Activated naive CD4-positive, alpha-beta T cell treated with anti-CD3 and anti-CD28 coated beads, Interleukin-2, amount 50 U/mL, for 72 hours (primary cell): ENCODE results near the gene IMPA2. TPM values are rescaled to one million over a fixed set of nuclear protein-coding genes. Genes with fewer than 3 reads are reported as not detected.
"Not testable (repeated sequence)": the region's sequence is repeated elsewhere in the genome, so short reads cannot be mapped to it uniquely, and the experiment has no call there.

ENCODE experiments used
- ATAC-seq, 2 donors: fragments of 150-1000 bp; cut with Tn5 transposase; 2 replicates each; pipeline ENCODE4 v1.10.0; 2021; ENCODE audit warnings: mild to moderate bottlenecking in 2 of 2, moderate library complexity in 2 of 2
- DNase-seq, 2 donors: peaks; one replicate each; pipeline ENCODE4 v3.0.0; 2021 to 2022; ENCODE audit warnings: low spot score in 2 of 2
- H3K27ac Mint-ChIP-seq, 2 donors: one replicate each; pipeline ENCODE4 v1.8.0; 2022; ENCODE audit warnings: mild to moderate bottlenecking in 2 of 2, mixed read lengths in 2 of 2
- H3K36me3 Mint-ChIP-seq, 2 donors: one replicate each; pipeline ENCODE4 v1.8.0; 2022; ENCODE audit warnings: mixed read lengths in 2 of 2
- H3K9me3 Mint-ChIP-seq, 2 donors: one replicate each; pipeline ENCODE4 v1.8.0; 2022; ENCODE audit warnings: mixed read lengths in 2 of 2
- total RNA-seq, 2 donors: library from RNA; stranded (reverse); gene quantifications; one replicate each; pipeline ENCODE4 v1.2.3, GENCODE V29; 2022

IMPA2 gene
- total RNA-seq, 2 donors from 2014 or later, result 21.9 to 36.5 TPM

DNA sequence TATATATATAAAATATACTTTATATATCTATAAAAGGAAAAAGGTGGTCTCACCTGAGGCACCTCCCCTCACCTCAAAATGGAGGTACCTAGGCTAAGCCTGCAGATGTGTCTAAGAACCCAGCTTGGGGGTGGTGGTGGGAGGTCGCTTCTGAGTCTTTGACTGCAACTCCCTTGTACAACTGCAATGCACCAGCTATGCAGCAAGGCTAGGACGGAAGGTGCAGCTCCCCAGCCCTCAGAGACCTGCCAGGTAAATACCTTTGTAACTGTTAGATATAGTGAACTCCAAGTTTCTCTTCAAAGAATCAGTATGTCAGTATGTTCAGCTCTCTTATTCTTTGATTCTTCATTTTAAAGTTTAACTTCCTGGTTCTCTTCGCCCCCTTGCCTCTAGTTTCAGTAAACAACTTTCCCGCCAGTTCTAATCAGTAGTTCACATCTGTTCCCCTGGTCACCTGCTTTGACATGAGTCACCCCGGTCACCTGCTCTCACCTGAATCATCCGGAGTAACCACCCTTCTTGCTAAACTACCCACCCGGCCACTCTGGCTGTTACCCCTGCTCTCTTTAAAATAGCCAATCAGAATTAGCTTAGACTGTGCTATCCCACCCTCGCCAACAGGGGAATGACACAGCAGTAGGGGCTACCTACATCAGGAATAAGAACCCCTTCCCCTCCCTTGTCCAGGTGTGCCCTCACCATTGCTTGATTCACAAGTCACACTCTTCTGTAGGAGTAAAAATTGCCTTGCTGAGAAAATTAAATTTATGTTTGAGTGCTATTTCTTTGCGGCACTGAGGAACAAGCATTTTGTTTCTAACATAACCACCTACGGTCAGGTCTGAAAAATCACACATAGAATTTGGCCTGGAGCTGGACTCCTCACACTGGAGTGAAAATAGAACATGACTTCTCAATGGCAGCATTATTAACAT is 24.7 kb upstream of the IMPA2 start:
- H3K27ac Mint-ChIP-seq, result no peak overlapping the region
- ATAC-seq, result no peak

GRCh38 chr18:11957636-11958035 is 23.7 kb upstream of the IMPA2 start:
- peaks cover 9 to 15% of the 10 kb centered on the region in 2 donors for H3K9me3 Mint-ChIP-seq

More for the DNA sequence above, 24.7 kb upstream of the IMPA2 start:
- no peak for DNase-seq
- peaks cover 12 to 16% of the 10 kb centered on the region in 2 donors for H3K36me3 Mint-ChIP-seq
- H3K9me3 Mint-ChIP-seq, result peaks cover 9 to 15% of the 10 kb centered on the region in 2 donors

DNA sequence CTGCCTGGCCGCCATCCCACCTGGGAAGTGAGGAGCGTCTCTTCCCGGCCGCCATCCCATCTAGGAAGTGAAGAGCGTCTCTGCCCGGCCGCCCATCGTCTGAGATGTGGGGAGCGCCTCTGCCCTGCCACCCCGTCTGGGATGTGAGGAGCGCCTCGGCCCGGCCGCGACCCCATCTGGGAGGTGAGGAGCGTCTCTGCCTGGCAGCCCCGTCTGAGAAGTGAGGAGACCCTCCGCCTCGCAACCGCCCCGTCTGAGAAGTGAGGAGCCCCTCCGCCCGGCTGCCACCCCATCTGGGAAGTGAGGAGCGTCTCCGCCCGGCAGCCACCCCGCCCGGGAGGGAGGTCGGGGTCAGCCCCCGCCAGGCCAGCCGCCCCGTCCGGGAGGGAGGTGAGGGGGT is 21.7 kb upstream of the IMPA2 start:
- not testable (repeated sequence) for H3K27ac Mint-ChIP-seq, ATAC-seq, DNase-seq
- H3K36me3 Mint-ChIP-seq, result peaks cover 12 to 16% of the 10 kb centered on the region in 2 donors
- H3K9me3 Mint-ChIP-seq, result peaks cover 9 to 15% of the 10 kb centered on the region in 2 donors

More at GRCh38 chr18:11957636-11958035, 23.7 kb upstream of the IMPA2 start:
- Mint-ChIP-seq H3K36me3 (peaks cover 12 to 16% of the 10 kb centered on the region in 2 donors), H3K27ac (no peak overlapping the region)
- DNase-seq (no peak), ATAC-seq (no peak)

- DNase-seq (no peak), ATAC-seq (no peak)
- H3K9me3 Mint-ChIP-seq, result peaks cover 9 to 15% of the 10 kb centered on the region in 2 donors
- H3K27ac Mint-ChIP-seq, result no peak overlapping the region
- H3K36me3 Mint-ChIP-seq, result peaks cover 12 to 16% of the 10 kb centered on the region in 2 donors
Measured at GRCh38 chr18:11960743-11961380, 20.4 kb upstream of the IMPA2 start.

DNA sequence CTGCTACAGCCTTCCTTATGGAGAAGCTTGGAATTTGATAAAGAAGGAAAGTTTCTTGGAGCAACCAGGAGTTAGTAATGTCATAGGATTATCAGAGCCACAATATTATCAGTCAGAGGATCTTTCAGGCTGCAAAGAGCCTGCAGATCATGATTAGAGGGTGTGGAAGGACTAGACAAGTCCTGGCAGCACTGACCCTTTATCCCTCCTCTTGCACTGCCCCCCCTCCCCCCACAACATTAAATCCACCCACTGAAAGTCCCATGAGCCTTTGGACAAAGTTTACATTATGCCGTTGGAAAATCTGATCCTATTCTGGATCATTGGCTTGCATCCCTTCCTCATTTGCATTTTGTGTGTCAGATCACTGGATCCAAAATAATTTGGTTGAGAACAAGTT is 18.7 kb upstream of the IMPA2 start:
- ATAC-seq, result no peak
- peaks cover 3% of the 10 kb centered on the region in 2 donors for H3K36me3 Mint-ChIP-seq
- DNase-seq, result no peak
- peaks cover 2 to 4% of the 10 kb centered on the region in 2 donors for H3K9me3 Mint-ChIP-seq
- H3K27ac Mint-ChIP-seq, result no peak overlapping the region

GRCh38 chr18:11963991-11964484 is 17.3 kb upstream of the IMPA2 start:
- no peaks in the 10 kb centered on the region for H3K9me3 Mint-ChIP-seq
- no peak overlapping the region for H3K27ac Mint-ChIP-seq
- no peaks in the 10 kb centered on the region for H3K36me3 Mint-ChIP-seq
- ATAC-seq (no peak), DNase-seq (no peak)

GRCh38 chr18:11969904-11970835 is 11.1 kb upstream of the IMPA2 start:
- ATAC-seq (no peak), DNase-seq (no peak)
- Mint-ChIP-seq H3K27ac (no peak overlapping the region), H3K9me3 (no peaks in the 10 kb centered on the region), H3K36me3 (no peaks in the 10 kb centered on the region)

- DNase-seq, ATAC-seq, H3K9me3 Mint-ChIP-seq, H3K36me3 Mint-ChIP-seq, H3K27ac Mint-ChIP-seq: not testable (repeated sequence)
Measured at GRCh38 chr18:11970836-11971226, 10.5 kb upstream of the IMPA2 start.

DNA sequence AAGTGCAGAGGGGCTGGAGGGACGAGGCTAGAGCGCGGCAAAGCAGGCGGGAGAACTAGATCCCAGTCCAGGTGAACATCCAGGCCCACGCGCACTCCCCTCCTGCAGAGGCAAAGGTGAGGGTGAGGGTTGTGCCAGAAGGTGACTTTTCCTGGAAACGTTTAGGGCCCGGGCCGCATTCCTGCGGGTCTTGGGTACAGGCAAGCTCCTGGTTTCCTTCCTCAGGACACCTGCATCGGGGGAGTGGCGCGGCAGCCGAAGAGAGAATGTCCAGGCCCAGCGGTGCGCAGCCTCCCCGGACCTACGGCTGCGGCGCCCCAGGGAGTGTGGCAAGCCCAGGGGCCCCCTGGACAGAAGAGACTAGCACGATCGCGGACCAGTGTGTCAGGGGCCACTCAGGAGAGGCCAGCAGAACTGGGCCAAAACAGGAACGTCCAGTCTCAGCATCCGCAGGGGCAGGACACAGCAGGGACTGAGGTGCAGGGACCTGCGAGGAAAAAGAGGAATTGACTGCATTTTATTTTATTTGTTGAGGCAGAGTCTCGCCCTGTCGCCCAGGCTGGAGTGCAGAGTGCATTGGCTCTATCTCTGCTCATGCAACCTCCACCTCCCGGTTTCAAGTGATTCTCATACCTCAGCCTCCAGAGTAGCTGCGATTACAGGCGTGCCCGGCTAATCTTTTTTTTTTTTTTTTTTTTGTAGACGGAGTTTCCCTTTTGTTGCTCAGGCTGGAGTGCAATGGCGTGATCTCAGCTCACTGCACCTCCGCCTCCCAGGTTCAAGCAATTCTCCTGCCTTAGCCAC is 8.7 kb upstream of the IMPA2 start:
- H3K9me3 Mint-ChIP-seq, result no peaks in the 10 kb centered on the region
- no peak for DNase-seq
- no peak overlapping the region for H3K27ac Mint-ChIP-seq
- H3K36me3 Mint-ChIP-seq, result no peaks in the 10 kb centered on the region
- no peak for ATAC-seq

GRCh38 chr18:11974741-11975325 is 6.5 kb upstream of the IMPA2 start:
- Mint-ChIP-seq H3K9me3 (no peaks in the 10 kb centered on the region), H3K27ac (no peak overlapping the region), H3K36me3 (no peaks in the 10 kb centered on the region)
- no peak for DNase-seq
- no peak for ATAC-seq

DNA sequence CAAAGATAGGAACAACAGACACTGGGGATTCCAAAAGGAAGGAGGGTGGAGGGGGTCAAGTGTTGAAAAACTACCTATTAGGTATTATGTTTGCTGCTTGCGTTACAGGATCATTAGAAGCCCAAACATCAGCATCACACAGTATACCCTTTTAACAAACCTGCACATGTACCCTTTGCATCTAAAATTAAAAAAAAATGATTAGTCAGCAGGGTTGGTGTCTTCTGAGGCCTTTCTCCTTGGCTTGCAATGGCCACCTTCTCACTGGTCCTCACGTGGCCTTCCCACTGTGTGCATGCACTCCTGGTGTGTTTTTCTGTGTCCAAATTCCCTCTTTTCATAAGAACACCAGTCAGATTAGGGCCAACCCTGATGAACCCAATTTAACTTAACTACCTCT is 5.6 kb upstream of the IMPA2 start:
- H3K36me3 Mint-ChIP-seq, result no peaks in the 10 kb centered on the region
- DNase-seq, result no peak
- no peak for ATAC-seq
- no peaks in the 10 kb centered on the region for H3K9me3 Mint-ChIP-seq
- H3K27ac Mint-ChIP-seq, result no peak overlapping the region

GRCh38 chr18:11976315-11977152 is 4.8 kb upstream of the IMPA2 start:
- no peaks in the 10 kb centered on the region for H3K9me3 Mint-ChIP-seq
- no peak overlapping the region for H3K27ac Mint-ChIP-seq

GRCh38 chr18:11977153-11977466 is 4.2 kb upstream of the IMPA2 start:
- Mint-ChIP-seq H3K36me3 (no peaks in the 10 kb centered on the region), H3K9me3 (no peaks in the 10 kb centered on the region), H3K27ac (no peak overlapping the region)
- DNase-seq, result no peak
- no peak for ATAC-seq

More at GRCh38 chr18:11976315-11977152, 4.8 kb upstream of the IMPA2 start:
- no peaks in the 10 kb centered on the region for H3K36me3 Mint-ChIP-seq
- DNase-seq (no peak), ATAC-seq (no peak)

DNA sequence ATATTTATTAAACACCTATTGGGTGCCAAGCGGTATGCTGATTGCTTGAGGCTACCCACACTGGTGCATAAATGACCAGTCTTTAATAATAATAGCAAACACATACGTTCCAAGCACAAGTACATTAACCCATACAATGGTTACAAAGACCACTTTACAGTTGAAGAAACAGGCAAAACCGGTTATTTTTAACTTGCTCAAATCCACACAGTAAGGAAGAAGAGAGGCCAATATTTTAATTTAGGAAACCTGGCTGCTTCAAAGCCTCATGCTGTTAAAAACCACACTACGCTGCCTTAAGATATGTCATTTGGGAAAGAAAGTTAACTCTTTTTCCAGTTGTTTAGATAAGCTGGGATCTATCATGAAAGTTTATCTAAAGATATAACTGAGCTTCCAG is 2.4 kb upstream of the IMPA2 start:
- DNase-seq, result no peak
- H3K9me3 Mint-ChIP-seq, result no peaks in the 10 kb centered on the region
- H3K27ac Mint-ChIP-seq, result no peak overlapping the region

DNA sequence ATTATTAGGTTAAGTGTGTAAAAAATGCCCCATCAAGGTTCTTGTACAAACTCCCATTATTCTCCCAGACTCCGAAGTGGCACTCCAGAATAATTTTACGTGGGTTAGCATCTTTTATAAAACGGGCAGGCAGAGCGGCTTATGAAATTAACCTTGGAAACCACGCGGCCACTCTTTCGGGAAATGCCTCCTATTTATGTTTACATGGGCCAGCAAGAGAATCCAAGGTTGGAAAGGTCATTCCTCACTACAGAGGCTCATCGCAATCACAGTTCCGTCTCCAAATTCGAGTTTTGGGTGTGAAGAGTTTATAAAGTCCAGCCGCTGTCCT is 1.2 kb upstream of the IMPA2 start:
- no peak for ATAC-seq
- Mint-ChIP-seq H3K9me3 (no peaks in the 10 kb centered on the region), H3K36me3 (no peaks in the 10 kb centered on the region), H3K27ac (peak overlapping the region; percentile 73 to 76)
- DNase-seq, result no peak

More for the DNA sequence above, 2.4 kb upstream of the IMPA2 start:
- ATAC-seq, result no peak
- H3K36me3 Mint-ChIP-seq, result no peaks in the 10 kb centered on the region
